GM12878 (cell line): ENCODE data around the gene CP. TPM values are rescaled to one million over a fixed set of nuclear protein-coding genes. Genes with fewer than 3 reads are reported as not detected.

Source experiments
- ATAC-seq: fragments of 200-7000 bp; cut with Tn5 transposase; 3 replicates; pipeline ENCODE4 v1.9.1; 2020; ENCODE audit warnings: mild to moderate bottlenecking, moderate library complexity
- BruUV-seq: library from RNA; stranded (reverse); fragments of 400-500 nt; replicated peaks from 2 replicates; lab custom pipeline; 2021; lab: Mats Ljungman, UMichigan
- CTCF ChIA-PET: fragments of 300-600 bp; sonication (Branson Sonifier 250); formaldehyde crosslinking; extraction: SDS; loops from one replicate; lab custom pipeline; 2021; ENCODE audit warnings: inconsistent platforms; lab: Yijun Ruan, JAX
- POLR2A ChIA-PET: fragments of 350-600 bp; formaldehyde crosslinking; extraction: SDS; loops from one replicate; lab custom pipeline; 2021; ENCODE audit warnings: inconsistent platforms; lab: Charles Lee
- RAD21 ChIA-PET: fragments of 300-600 bp; sonication (Branson Sonifier 250); formaldehyde crosslinking; loops from one replicate; lab custom pipeline; 2023; ENCODE audit warnings: antibody characterized with exemption; ENCODE audit not compliant: unreplicated experiment; lab: Charles Lee
- SMC1A ChIA-PET: fragments of 300-600 bp; sonication (Branson Sonifier 250); formaldehyde crosslinking; loops from one replicate; lab custom pipeline; 2023; ENCODE audit not compliant: unreplicated experiment, uncharacterized antibody; lab: Charles Lee
- DNase-seq: peaks from one replicate; pipeline ENCODE4 v3.0.0-alpha.2; 2011; ENCODE audit warnings: low read depth, low spot score
- FAIRE-seq: peaks from 3 replicates; lab custom pipeline; 2011; peaks lifted over from hg19 to GRCh38; lab: Jason Lieb, UNC
- H2AFZ ChIP-seq: 2 replicates; pipeline ENCODE4 v1.6.0; 2011; ENCODE audit warnings: low read depth, low read length, control low read depth; ENCODE audit not compliant: control insufficient read depth
- H3K27ac ChIP-seq: 2 replicates; pipeline ENCODE4 v1.5.1; 2011; ENCODE audit warnings: control low read depth; ENCODE audit not compliant: control insufficient read depth, insufficient read depth
- H3K27me3 ChIP-seq, 2 experiments: replicated peaks in 1 of 2; 2 replicates each; pipeline versions ENCODE4 v1.6.0 to v1.6.1; 2011; ENCODE audit warnings: low read length in 1 of 2; ENCODE audit not compliant: control insufficient read depth in 2 of 2, insufficient read depth in 2 of 2
- H3K36me3 ChIP-seq, 2 experiments: 2 replicates each; pipeline ENCODE4 v1.5.1; 2011; ENCODE audit warnings: low read length in 1 of 2; ENCODE audit not compliant: control insufficient read depth in 2 of 2, insufficient read depth in 2 of 2
- H3K4me1 ChIP-seq: 2 replicates; pipeline ENCODE4 v1.6.1; 2011; ENCODE audit warnings: mild to moderate bottlenecking, low read length, moderate library complexity, mixed read lengths; ENCODE audit not compliant: control insufficient read depth, insufficient read depth
- H3K4me2 ChIP-seq: 2 replicates; pipeline ENCODE4 v1.6.0; 2011; ENCODE audit warnings: control low read depth; ENCODE audit not compliant: control insufficient read depth, insufficient read depth
- H3K4me3 ChIP-seq: fragments of 200-600 bp; sonication (generic); 2 replicates; pipeline ENCODE4 v1.5.1; 2016
- H3K79me2 ChIP-seq: 2 replicates; pipeline ENCODE4 v1.6.0; 2011; ENCODE audit warnings: low read length; ENCODE audit not compliant: control insufficient read depth, insufficient read depth
- H3K9ac ChIP-seq: 2 replicates; pipeline ENCODE4 v1.8.0; 2011; ENCODE audit warnings: low read length, control low read depth, mixed read lengths; ENCODE audit not compliant: control insufficient read depth, insufficient read depth
- H3K9me3 ChIP-seq: replicated peaks from 3 replicates; pipeline ENCODE4 v1.5.1; 2011; ENCODE audit warnings: mild to moderate bottlenecking, low read length; ENCODE audit not compliant: control insufficient read depth, insufficient read depth
- H4K20me1 ChIP-seq: 2 replicates; pipeline ENCODE4 v1.6.0; 2011; ENCODE audit not compliant: control insufficient read depth, insufficient read depth
- ATF7 ChIP-seq: fragments of 450-650 bp; IDR thresholded peaks from 2 replicates; pipeline ENCODE4 v1.6.1; 2016; ENCODE audit warnings: low read depth, mild to moderate bottlenecking
- BCL11A ChIP-seq: IDR thresholded peaks from 2 replicates; pipeline ENCODE4 v1.6.1; 2011; ENCODE audit warnings: low read depth, low read length
- CREB1 ChIP-seq: IDR thresholded peaks from 2 replicates; pipeline ENCODE4 v1.6.1; 2012; ENCODE audit warnings: low read depth, mild to moderate bottlenecking, inconsistent platforms
- ETV6 ChIP-seq, 2 experiments: fragments of 450-650 bp in 1 of 2; IDR thresholded peaks in 1 of 2; conservative IDR thresholded peaks in 1 of 2; 2 replicates each; pipeline ENCODE4 v1.6.1; 2014; ENCODE audit warnings: antibody characterized with exemption in 1 of 2, borderline replicate concordance in 1 of 2, low read depth in 1 of 2, mild to moderate bottlenecking in 1 of 2, moderate library complexity in 1 of 2
- EZH2 ChIP-seq: IDR thresholded peaks from 2 replicates; pipeline ENCODE4 v1.6.1; 2012; ENCODE audit warnings: low read depth, mild to moderate bottlenecking, control low read depth, inconsistent platforms, low read length, borderline replicate concordance; ENCODE audit not compliant: control insufficient read depth
- FOXK2 ChIP-seq: fragments of 450-650 bp; IDR thresholded peaks from 2 replicates; pipeline ENCODE4 v1.6.1; 2017; ENCODE audit warnings: mild to moderate bottlenecking, moderate library complexity
- NFXL1 ChIP-seq: fragments of 450-650 bp; IDR thresholded peaks from 2 replicates; pipeline ENCODE4 v1.6.1; 2017; ENCODE audit warnings: antibody characterized with exemption, mild to moderate bottlenecking, borderline replicate concordance
- NRF1 ChIP-seq: conservative IDR thresholded peaks from 2 replicates; pipeline ENCODE4 v1.6.1; 2011; ENCODE audit warnings: mild to moderate bottlenecking, low read depth, low read length, improper control_type of control experiment
- POLR2AphosphoS5 ChIP-seq: IDR thresholded peaks from 2 replicates; pipeline ENCODE4 v1.6.1; 2011; ENCODE audit warnings: mild to moderate bottlenecking, low read length, inconsistent platforms
- RAD51 ChIP-seq: fragments of 450-650 bp; IDR thresholded peaks from 2 replicates; pipeline ENCODE4 v1.6.1; 2016; ENCODE audit warnings: moderate library complexity, mild to moderate bottlenecking, inconsistent platforms
- RB1 ChIP-seq: fragments of 450-650 bp; formaldehyde crosslinking; IDR thresholded peaks from 2 replicates; pipeline ENCODE4 v1.6.1; 2017; ENCODE audit warnings: mild to moderate bottlenecking, borderline replicate concordance
- RBBP5 ChIP-seq: fragments of 200-600 bp; sonication (generic); conservative IDR thresholded peaks from 2 replicates; pipeline ENCODE4 v1.6.1; 2016
- SMAD5 ChIP-seq: IDR thresholded peaks from 2 replicates; pipeline ENCODE4 v1.6.1; 2016; ENCODE audit warnings: antibody characterized with exemption, low read depth
- TBL1XR1 ChIP-seq: IDR thresholded peaks from 2 replicates; pipeline ENCODE4 v1.6.1; 2012; ENCODE audit warnings: low read depth, low read length, improper control_type of control experiment
- TCF3 ChIP-seq: IDR thresholded peaks from 2 replicates; pipeline ENCODE4 v1.6.1; 2012; ENCODE audit warnings: low read depth, mild to moderate bottlenecking, low read length, borderline replicate concordance; ENCODE audit not compliant: insufficient read depth
- WGBS: methylation state at CpG from one replicate; pipeline ENCODE4 v1.1.6; 2016; ENCODE audit warnings: low lambda C conversion rate; ENCODE audit not compliant: insufficient replicate concordance, insufficient coverage; ENCODE audit errors: missing lambda C conversion rate; 5-methylcytosine and 5-hydroxymethylcytosine counted together
- in situ Hi-C: fragments of 300-500 bp; cut with MboI; formaldehyde crosslinking; loops from 9 replicates; pipeline ENCODE4 v1.14.3; 2018; ENCODE audit warnings: mixed read lengths
- intact Hi-C: fragments of 100-400 bp; cut with micrococcal nuclease; formaldehyde crosslinking; loops from one replicate; pipeline ENCODE4 v1.14.2; 2022; ENCODE audit not compliant: unreplicated experiment
- polyA plus RNA-seq, 11 experiments: library from polyadenylated mRNA; depleted of rRNA in 4 of 11; unstranded in 6 of 11; stranded (reverse) in 5 of 11; fragments of >200 nt; fragmentation: Nextera tagmentation in 4 of 11; fragmentation: Illumina TruSeq in 1 of 11; extraction: Ambion mirVana in 4 of 11; extraction: Trizol in 1 of 11; gene quantifications; 1 replicate in 1 of 11; 2 replicates in 10 of 11; pipeline versions ENCODE4 v1.2.1 to v1.2.3, GENCODE V29; 2011 to 2016; ENCODE audit warnings: inconsistent platforms in 2 of 11, missing spikeins in 2 of 11, low read depth in 1 of 11
- total RNA-seq, 4 experiments: library from RNA; depleted of rRNA in 3 of 4; stranded (reverse); fragments of >200 nt in 3 of 4; fragmentation: Illumina TruSeq in 1 of 4; extraction: Trizol in 1 of 4; gene quantifications; 2 replicates each; pipeline versions ENCODE4 v1.2.1 to v1.2.3, GENCODE V29; 2013 to 2021
- TF ChIP-seq, protein P1 (sequence below): fragments of 450-650 bp; IDR thresholded peaks from 2 replicates; pipeline ENCODE4 v1.6.1; 2017; ENCODE audit warnings: low read depth, mild to moderate bottlenecking, moderate library complexity
- TF ChIP-seq, protein P2 (sequence below): IDR thresholded peaks from 2 replicates; pipeline ENCODE4 v1.6.1; 2012; ENCODE audit warnings: low read length, inconsistent platforms
- TF ChIP-seq, protein P3 (sequence below): IDR thresholded peaks from 2 replicates; pipeline ENCODE4 v1.6.1; 2011; ENCODE audit warnings: low read depth, mild to moderate bottlenecking, low read length, moderate library complexity, borderline replicate concordance; ENCODE audit errors: extremely low read depth

CP gene
- total and polyA plus RNA-seq, 10 of the 15 experiments (the other 5 are each of a cell fraction or from before 2014, with no cell fraction given) = 0.14 to 1.2 (median 0.30) TPM; not detected in 6

DNA sequence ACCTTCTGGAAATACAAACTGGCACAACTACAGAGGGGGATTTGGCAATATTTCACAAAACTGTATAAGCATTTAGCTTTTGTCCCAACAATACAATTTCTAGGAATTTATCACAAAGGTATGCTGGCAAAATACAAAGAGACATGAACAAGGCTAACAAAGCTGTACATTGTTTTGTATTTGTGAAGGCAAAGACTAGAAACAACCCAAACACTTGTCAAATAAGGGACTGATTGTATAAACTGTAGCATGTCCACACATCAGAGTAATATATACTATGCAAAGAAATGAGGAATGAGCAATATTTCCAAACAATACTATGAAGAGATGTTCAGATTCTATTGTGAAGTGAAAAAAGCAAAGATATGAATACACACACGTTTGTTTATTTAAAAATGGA is 26.4 kb downstream of the CP start (continued):
- no peak for TF ChIP-seq EZH2

DNA sequence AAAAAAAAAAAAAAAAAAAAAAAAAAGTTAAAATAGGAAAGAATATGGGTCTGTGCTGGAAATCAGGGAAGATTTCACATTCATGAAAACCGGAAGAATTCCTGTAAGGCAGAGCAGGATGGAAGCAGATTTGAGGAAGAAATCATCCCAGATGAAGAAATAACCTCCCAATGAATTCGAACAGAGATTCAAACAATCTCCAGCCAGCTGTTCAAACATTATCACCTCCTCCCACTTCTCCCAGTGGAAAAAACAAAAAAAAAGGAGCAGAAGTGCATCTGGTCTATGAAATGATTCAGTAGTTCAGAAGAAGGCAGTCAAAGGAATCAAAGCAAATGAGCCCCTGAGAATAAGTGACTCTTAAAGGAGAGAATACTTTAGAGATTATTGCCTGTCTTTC is 33.1 kb downstream of the CP start:
- 65% methylated on average over 2 of the region's 2 CpGs for WGBS
- Histone ChIP-seq H2AFZ (no peak overlapping the region), H3K4me3 (no peak overlapping the region), H3K27ac (no peak overlapping the region), H3K4me2 (no peak overlapping the region), H4K20me1 (no peaks in the 10 kb centered on the region), H3K36me3 (no peaks in the 10 kb centered on the region), H3K4me1 (no peaks in the 10 kb centered on the region), H3K9ac (no peak overlapping the region), H3K79me2 (no peaks in the 10 kb centered on the region), H3K9me3 (no peaks in the 10 kb centered on the region), H3K27me3 (no peaks in the 10 kb centered on the region; a peak in 1 of 4 replicates)
- ATAC-seq (no peak), DNase-seq (no peak), FAIRE-seq (no peak)
- ChIA-PET POLR2A (no interaction called here), CTCF (no interaction called here), SMC1A (no interaction called here), RAD21 (no interaction called here)
- intact Hi-C loops = no loop called here
- in situ Hi-C loops = no loop called here
- no TSS peak for BruUV-seq
- TF ChIP-seq, protein P1, sequence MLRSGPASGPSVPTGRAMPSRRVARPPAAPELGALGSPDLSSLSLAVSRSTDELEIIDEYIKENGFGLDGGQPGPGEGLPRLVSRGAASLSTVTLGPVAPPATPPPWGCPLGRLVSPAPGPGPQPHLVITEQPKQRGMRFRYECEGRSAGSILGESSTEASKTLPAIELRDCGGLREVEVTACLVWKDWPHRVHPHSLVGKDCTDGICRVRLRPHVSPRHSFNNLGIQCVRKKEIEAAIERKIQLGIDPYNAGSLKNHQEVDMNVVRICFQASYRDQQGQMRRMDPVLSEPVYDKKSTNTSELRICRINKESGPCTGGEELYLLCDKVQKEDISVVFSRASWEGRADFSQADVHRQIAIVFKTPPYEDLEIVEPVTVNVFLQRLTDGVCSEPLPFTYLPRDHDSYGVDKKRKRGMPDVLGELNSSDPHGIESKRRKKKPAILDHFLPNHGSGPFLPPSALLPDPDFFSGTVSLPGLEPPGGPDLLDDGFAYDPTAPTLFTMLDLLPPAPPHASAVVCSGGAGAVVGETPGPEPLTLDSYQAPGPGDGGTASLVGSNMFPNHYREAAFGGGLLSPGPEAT = no peak
- TF ChIP-seq NFXL1 (no peak), TBL1XR1 (no peak), BCL11A (no peak), RBBP5 (no peak), TCF3 (no peak), FOXK2 (no peak), RB1 (no peak), NRF1 (no peak), POLR2AphosphoS5 (no peak), SMAD5 (no peak), ETV6 (conservative IDR thresholded peaks at IDR 0.05 in 1 of 2, IDR thresholded peaks at IDR 0.05 in 1 of 2; ENCODE audit: borderline replicate concordance in 1 of 2, low read depth in 1 of 2) (no peak), RAD51 (no peak), ATF7 (no peak), CREB1 (no peak)
- TF ChIP-seq, protein P2, sequence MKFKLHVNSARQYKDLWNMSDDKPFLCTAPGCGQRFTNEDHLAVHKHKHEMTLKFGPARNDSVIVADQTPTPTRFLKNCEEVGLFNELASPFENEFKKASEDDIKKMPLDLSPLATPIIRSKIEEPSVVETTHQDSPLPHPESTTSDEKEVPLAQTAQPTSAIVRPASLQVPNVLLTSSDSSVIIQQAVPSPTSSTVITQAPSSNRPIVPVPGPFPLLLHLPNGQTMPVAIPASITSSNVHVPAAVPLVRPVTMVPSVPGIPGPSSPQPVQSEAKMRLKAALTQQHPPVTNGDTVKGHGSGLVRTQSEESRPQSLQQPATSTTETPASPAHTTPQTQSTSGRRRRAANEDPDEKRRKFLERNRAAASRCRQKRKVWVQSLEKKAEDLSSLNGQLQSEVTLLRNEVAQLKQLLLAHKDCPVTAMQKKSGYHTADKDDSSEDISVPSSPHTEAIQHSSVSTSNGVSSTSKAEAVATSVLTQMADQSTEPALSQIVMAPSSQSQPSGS = no peak
- TF ChIP-seq, protein P3, sequence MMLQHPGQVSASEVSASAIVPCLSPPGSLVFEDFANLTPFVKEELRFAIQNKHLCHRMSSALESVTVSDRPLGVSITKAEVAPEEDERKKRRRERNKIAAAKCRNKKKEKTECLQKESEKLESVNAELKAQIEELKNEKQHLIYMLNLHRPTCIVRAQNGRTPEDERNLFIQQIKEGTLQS = no peak
